ENCODE measurements around the gene TSC22D2.

Gene TSC22D2

DNA sequence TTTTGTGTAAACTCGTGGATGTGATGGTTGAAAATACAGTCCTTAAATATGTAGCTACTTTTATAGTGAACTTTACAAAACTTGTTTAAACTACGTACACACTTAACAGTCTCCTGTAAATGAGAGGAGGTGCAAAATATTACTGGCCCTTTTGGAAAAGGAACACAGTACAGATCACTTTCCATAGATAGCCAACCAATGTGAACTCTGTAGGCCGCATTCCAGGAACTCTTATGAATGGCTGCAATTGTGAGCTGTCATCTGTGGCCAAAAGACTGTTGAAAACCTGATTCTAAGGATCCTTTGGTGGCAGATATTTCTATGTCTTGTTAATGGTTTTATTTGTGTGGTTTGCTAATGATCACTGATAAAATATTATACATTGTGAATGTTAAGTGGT lies 6.2 kb downstream of the TSC22D2 start:
- no peak overlapping the region for H3K27ac ChIP-seq (ENCODE audit: low read depth, low read length)
- peak overlapping the region; percentile 98 for H3K4me3 ChIP-seq (ENCODE audit: low read length)
- TF ChIP-seq CTCF (IDR thresholded peaks at IDR 0.05; ENCODE audit: low read depth, low read length, poor library complexity, severe bottlenecking) (no peak), EZH2phosphoT487 (IDR thresholded peaks at IDR 0.05; ENCODE audit: borderline replicate concordance, low read length) (no peak)
- peaks cover 51% of the 10 kb centered on the region for H4K20me1 ChIP-seq (ENCODE audit: control insufficient read depth, insufficient read depth, low read depth, low read length)
- peaks cover 28% of the 10 kb centered on the region for H3K4me1 ChIP-seq (ENCODE audit: control insufficient read depth, low read length)
- H3K9me3 ChIP-seq (ENCODE audit: control insufficient read depth, insufficient read depth, low read length) = no peaks in the 10 kb centered on the region
- no peaks in the 10 kb centered on the region for H3K27me3 ChIP-seq (ENCODE audit: control insufficient read depth, low read length)
- peaks cover 100% of the 10 kb centered on the region for H3K79me2 ChIP-seq (ENCODE audit: control insufficient read depth, low read length)
- H3K9me2 ChIP-seq (replicated peaks; ENCODE audit: control insufficient read depth, low read length) = no peaks in the 10 kb centered on the region
- H3K36me3 ChIP-seq (ENCODE audit: control insufficient read depth, low read length) = peaks cover 84% of the 10 kb centered on the region
- H3F3A ChIP-seq (ENCODE audit: control insufficient read depth, insufficient read depth) = no peaks in the 10 kb centered on the region
- peak overlapping the region; percentile 87 for H3K4me2 ChIP-seq (ENCODE audit: low read length)

DNA sequence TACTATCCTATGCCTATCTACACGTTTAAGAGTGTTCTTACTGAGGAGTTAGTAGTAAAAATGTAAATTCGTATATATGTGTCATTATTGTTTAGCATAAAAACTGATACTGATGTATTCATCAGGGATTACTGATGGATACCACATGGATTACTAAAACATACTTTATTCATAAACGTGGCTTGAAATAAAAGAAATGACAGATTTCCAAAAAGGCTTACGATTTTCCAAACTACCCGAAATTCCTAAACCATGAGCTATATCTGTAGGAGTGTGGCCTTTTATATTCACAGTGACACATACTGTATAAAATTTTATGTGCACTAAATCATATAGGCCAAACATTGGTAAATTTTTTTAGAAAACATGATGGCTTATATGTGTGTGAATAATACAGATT lies 6.9 kb downstream of the TSC22D2 start:
- Histone ChIP-seq H3F3A (ENCODE audit: control insufficient read depth, insufficient read depth) (no peaks in the 10 kb centered on the region), H3K27ac (ENCODE audit: low read depth, low read length) (no peak overlapping the region), H3K27me3 (ENCODE audit: control insufficient read depth, low read length) (no peaks in the 10 kb centered on the region), H3K36me3 (ENCODE audit: control insufficient read depth, low read length) (peaks cover 82% of the 10 kb centered on the region), H3K9me3 (ENCODE audit: control insufficient read depth, insufficient read depth, low read length) (no peaks in the 10 kb centered on the region), H3K4me2 (ENCODE audit: low read length) (peak overlapping the region; percentile 87), H3K4me1 (ENCODE audit: control insufficient read depth, low read length) (peaks cover 28% of the 10 kb centered on the region), H4K20me1 (ENCODE audit: control insufficient read depth, insufficient read depth, low read depth, low read length) (peaks cover 51% of the 10 kb centered on the region), H3K9me2 (replicated peaks; ENCODE audit: control insufficient read depth, low read length) (no peaks in the 10 kb centered on the region), H3K79me2 (ENCODE audit: control insufficient read depth, low read length) (peaks cover 100% of the 10 kb centered on the region), H3K4me3 (ENCODE audit: low read length) (peak overlapping the region; percentile 98; the same call in 1 of the 2 replicates)
- TF ChIP-seq CTCF (IDR thresholded peaks at IDR 0.05; ENCODE audit: low read depth, low read length, poor library complexity, severe bottlenecking) = no peak
- no peak for TF ChIP-seq EZH2phosphoT487 (IDR thresholded peaks at IDR 0.05; ENCODE audit: borderline replicate concordance, low read length)

GRCh38 chr3:150419076-150419868 lies 11.2 kb downstream of the TSC22D2 start:
- Histone ChIP-seq H3K4me3 (ENCODE audit: low read length) (no peak overlapping the region), H3K79me2 (ENCODE audit: control insufficient read depth, low read length) (peaks cover 86% of the 10 kb centered on the region), H3K9me2 (replicated peaks; ENCODE audit: control insufficient read depth, low read length) (no peaks in the 10 kb centered on the region), H3K27ac (ENCODE audit: low read depth, low read length) (no peak overlapping the region), H3K27me3 (ENCODE audit: control insufficient read depth, low read length) (no peaks in the 10 kb centered on the region), H3K4me2 (ENCODE audit: low read length) (no peak overlapping the region), H3F3A (ENCODE audit: control insufficient read depth, insufficient read depth) (no peaks in the 10 kb centered on the region), H3K36me3 (ENCODE audit: control insufficient read depth, low read length) (peaks cover 55% of the 10 kb centered on the region), H3K4me1 (ENCODE audit: control insufficient read depth, low read length) (peaks cover 10% of the 10 kb centered on the region), H3K9me3 (ENCODE audit: control insufficient read depth, insufficient read depth, low read length) (no peaks in the 10 kb centered on the region), H4K20me1 (ENCODE audit: control insufficient read depth, insufficient read depth, low read depth, low read length) (peaks cover 16% of the 10 kb centered on the region)
- TF ChIP-seq EZH2phosphoT487 (IDR thresholded peaks at IDR 0.05; ENCODE audit: borderline replicate concordance, low read length) = no peak
- TF ChIP-seq CTCF (IDR thresholded peaks at IDR 0.05; ENCODE audit: low read depth, low read length, poor library complexity, severe bottlenecking) = no peak

Measured in DOHH2 (cell line).